ENCODE data around the gene GRID1.

GRID1 gene

GRCh38 chr10:85926136-85926535 lies 440.5 kb downstream of the GRID1 start:
- Mint-ChIP-seq H3K9me3 (no peaks in the 10 kb centered on the region), H3K36me3 (ENCODE audit: low read depth) (no peaks in the 10 kb centered on the region), H3K27me3 (ENCODE audit: low read depth) (peaks cover 7% of the 10 kb centered on the region), H3K4me1 (peaks cover 61% of the 10 kb centered on the region), H3K27ac (peak overlapping the region in 2 of 3 experiments; percentile 63 to 91), H3K4me3 (no peak overlapping the region)
- TF ChIP-seq, protein P1, sequence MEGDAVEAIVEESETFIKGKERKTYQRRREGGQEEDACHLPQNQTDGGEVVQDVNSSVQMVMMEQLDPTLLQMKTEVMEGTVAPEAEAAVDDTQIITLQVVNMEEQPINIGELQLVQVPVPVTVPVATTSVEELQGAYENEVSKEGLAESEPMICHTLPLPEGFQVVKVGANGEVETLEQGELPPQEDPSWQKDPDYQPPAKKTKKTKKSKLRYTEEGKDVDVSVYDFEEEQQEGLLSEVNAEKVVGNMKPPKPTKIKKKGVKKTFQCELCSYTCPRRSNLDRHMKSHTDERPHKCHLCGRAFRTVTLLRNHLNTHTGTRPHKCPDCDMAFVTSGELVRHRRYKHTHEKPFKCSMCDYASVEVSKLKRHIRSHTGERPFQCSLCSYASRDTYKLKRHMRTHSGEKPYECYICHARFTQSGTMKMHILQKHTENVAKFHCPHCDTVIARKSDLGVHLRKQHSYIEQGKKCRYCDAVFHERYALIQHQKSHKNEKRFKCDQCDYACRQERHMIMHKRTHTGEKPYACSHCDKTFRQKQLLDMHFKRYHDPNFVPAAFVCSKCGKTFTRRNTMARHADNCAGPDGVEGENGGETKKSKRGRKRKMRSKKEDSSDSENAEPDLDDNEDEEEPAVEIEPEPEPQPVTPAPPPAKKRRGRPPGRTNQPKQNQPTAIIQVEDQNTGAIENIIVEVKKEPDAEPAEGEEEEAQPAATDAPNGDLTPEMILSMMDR (IDR thresholded peaks at IDR 0.05; ENCODE audit: unreplicated experiment in 3 of 3), result no peak

GRCh38 chr10:85925201-85925750 lies 441.3 kb downstream of the GRID1 start:
- peak overlapping the region in 2 of 3 experiments; percentile 63 to 91 for H3K27ac Mint-ChIP-seq
- TF ChIP-seq, protein P1 (IDR thresholded peaks at IDR 0.05; ENCODE audit: unreplicated experiment in 3 of 3), result no peak
- H3K9me3 Mint-ChIP-seq, result no peaks in the 10 kb centered on the region
- H3K4me3 Mint-ChIP-seq, result no peak overlapping the region
- peaks cover 70% of the 10 kb centered on the region for H3K4me1 Mint-ChIP-seq
- peaks cover 7% of the 10 kb centered on the region for H3K27me3 Mint-ChIP-seq (ENCODE audit: low read depth)
- H3K36me3 Mint-ChIP-seq (ENCODE audit: low read depth), result no peaks in the 10 kb centered on the region

- peak overlapping the region in 1 of 3 experiments; percentile 9 for H3K27ac Mint-ChIP-seq
- H3K36me3 Mint-ChIP-seq (ENCODE audit: low read depth), result no peaks in the 10 kb centered on the region
- H3K4me3 Mint-ChIP-seq, result no peak overlapping the region
- peaks cover 72% of the 10 kb centered on the region for H3K4me1 Mint-ChIP-seq
- no peaks in the 10 kb centered on the region for H3K9me3 Mint-ChIP-seq
- TF ChIP-seq, protein P1 (IDR thresholded peaks at IDR 0.05; ENCODE audit: unreplicated experiment in 3 of 3), result no peak
- peaks cover 8% of the 10 kb centered on the region for H3K27me3 Mint-ChIP-seq (ENCODE audit: low read depth)
These were observed 442.1 kb downstream of the GRID1 start for GRCh38 chr10:85924382-85925102.

GRCh38 chr10:85922356-85923129 lies 444.1 kb downstream of the GRID1 start:
- H3K4me1 Mint-ChIP-seq, result peaks cover 63% of the 10 kb centered on the region
- H3K4me3 Mint-ChIP-seq, result peak overlapping the region in 1 of 3 experiments; percentile 20
- H3K9me3 Mint-ChIP-seq, result no peaks in the 10 kb centered on the region
- TF ChIP-seq, protein P1 (IDR thresholded peaks at IDR 0.05; ENCODE audit: unreplicated experiment in 3 of 3), result no peak
- peaks cover 12% of the 10 kb centered on the region for H3K27me3 Mint-ChIP-seq (ENCODE audit: low read depth)
- H3K36me3 Mint-ChIP-seq (ENCODE audit: low read depth), result no peaks in the 10 kb centered on the region
- H3K27ac Mint-ChIP-seq, result peak overlapping the region; percentile 42 to 85 (median 83)

DNA sequence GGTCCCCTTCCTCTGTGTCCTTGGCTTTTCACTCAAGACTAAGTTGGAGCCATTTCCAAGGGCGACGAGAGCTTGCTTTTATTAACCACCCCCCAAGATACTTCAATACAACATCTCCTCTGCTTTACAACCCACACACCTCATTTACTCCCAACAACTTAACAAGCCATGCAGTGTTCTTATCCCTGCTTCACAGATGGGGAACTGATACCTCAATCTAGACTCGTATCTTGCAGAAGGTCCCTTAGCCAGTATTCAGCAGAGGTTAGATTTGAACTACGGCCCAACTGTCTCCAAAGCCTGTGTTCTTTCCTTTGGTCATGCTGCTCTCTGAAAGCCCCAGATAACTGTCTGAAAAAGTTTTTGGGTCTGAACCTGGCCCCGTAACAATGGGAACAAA lies 444.8 kb downstream of the GRID1 start:
- peaks cover 12% of the 10 kb centered on the region for H3K27me3 Mint-ChIP-seq (ENCODE audit: low read depth)
- no peak overlapping the region for H3K4me3 Mint-ChIP-seq
- peak overlapping the region in 2 of 3 experiments; percentile 83 to 85 for H3K27ac Mint-ChIP-seq
- no peaks in the 10 kb centered on the region for H3K9me3 Mint-ChIP-seq
- no peaks in the 10 kb centered on the region for H3K36me3 Mint-ChIP-seq (ENCODE audit: low read depth)
- peaks cover 58% of the 10 kb centered on the region for H3K4me1 Mint-ChIP-seq
- TF ChIP-seq, protein P1 (IDR thresholded peaks at IDR 0.05; ENCODE audit: unreplicated experiment in 3 of 3), result no peak

All from nephron (organoid).